ENCODE results near the gene GLB1L. TPM values are rescaled to one million over a fixed set of nuclear protein-coding genes. Genes with fewer than 3 reads are reported as not detected.

Gene GLB1L
- total RNA-seq, 1 donor from 2014 or later: 11.6 TPM

GRCh38 chr2:219286436-219287115 is 41.3 kb upstream of the GLB1L start:
- Mint-ChIP-seq H3K4me3 (no peak overlapping the region), H3K4me1 (peaks cover 6% of the 10 kb centered on the region), H3K36me3 (peaks cover 10% of the 10 kb centered on the region), H3K9me3 (no peaks in the 10 kb centered on the region), H3K27me3 (ENCODE audit: low read depth) (peaks cover 1% of the 10 kb centered on the region), H3K27ac (no peak overlapping the region)
- TF ChIP-seq, protein P1, sequence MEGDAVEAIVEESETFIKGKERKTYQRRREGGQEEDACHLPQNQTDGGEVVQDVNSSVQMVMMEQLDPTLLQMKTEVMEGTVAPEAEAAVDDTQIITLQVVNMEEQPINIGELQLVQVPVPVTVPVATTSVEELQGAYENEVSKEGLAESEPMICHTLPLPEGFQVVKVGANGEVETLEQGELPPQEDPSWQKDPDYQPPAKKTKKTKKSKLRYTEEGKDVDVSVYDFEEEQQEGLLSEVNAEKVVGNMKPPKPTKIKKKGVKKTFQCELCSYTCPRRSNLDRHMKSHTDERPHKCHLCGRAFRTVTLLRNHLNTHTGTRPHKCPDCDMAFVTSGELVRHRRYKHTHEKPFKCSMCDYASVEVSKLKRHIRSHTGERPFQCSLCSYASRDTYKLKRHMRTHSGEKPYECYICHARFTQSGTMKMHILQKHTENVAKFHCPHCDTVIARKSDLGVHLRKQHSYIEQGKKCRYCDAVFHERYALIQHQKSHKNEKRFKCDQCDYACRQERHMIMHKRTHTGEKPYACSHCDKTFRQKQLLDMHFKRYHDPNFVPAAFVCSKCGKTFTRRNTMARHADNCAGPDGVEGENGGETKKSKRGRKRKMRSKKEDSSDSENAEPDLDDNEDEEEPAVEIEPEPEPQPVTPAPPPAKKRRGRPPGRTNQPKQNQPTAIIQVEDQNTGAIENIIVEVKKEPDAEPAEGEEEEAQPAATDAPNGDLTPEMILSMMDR (IDR thresholded peaks at IDR 0.05; ENCODE audit: unreplicated experiment): no peak
- DNase-seq (ENCODE audit: low spot score in 2 of 2, unreplicated experiment in 2 of 2): no peak

DNA sequence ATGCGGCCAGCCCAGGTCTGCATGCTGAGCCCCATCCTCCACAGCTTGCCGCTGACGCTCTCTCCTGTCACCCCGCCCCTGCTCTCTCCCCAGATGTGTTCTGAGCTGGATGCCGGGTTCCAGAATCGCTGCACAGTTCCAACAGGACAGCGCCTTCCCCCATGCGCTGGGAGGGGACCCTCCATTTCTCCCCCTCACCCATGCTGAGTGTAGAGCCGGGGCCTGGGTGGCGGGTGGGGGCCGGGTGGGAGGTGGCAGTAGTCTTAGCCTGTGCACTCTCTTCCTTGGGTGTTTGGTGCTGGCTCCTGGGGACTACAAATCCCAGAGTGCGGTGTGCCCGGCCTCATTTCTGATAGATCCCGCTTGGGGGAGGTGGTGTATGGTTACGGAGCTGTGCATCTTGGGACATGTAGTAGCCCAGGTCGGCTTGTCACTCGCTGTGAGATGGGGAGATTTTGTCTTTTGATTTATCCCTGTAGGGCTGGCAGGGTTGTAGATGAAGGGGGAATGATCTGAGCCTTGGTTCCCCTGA is 40.7 kb upstream of the GLB1L start:
- Mint-ChIP-seq H3K27ac (no peak overlapping the region), H3K4me3 (no peak overlapping the region), H3K36me3 (peaks cover 10% of the 10 kb centered on the region), H3K9me3 (no peaks in the 10 kb centered on the region), H3K27me3 (ENCODE audit: low read depth) (peaks cover under 1% of the 10 kb centered on the region), H3K4me1 (peaks cover 6% of the 10 kb centered on the region)
- no peak for DNase-seq (ENCODE audit: low spot score in 2 of 2, unreplicated experiment in 2 of 2)
- TF ChIP-seq, protein P1 (IDR thresholded peaks at IDR 0.05; ENCODE audit: unreplicated experiment): no peak

GRCh38 chr2:219285373-219285735 is 40.1 kb upstream of the GLB1L start:
- Mint-ChIP-seq H3K9me3 (no peaks in the 10 kb centered on the region), H3K27me3 (ENCODE audit: low read depth) (no peaks in the 10 kb centered on the region), H3K36me3 (peaks cover 10% of the 10 kb centered on the region), H3K4me1 (peaks cover 6% of the 10 kb centered on the region), H3K27ac (no peak overlapping the region), H3K4me3 (no peak overlapping the region)
- TF ChIP-seq, protein P1 (IDR thresholded peaks at IDR 0.05; ENCODE audit: unreplicated experiment): no peak
- DNase-seq (ENCODE audit: low spot score in 2 of 2, unreplicated experiment in 2 of 2): no peak

DNA sequence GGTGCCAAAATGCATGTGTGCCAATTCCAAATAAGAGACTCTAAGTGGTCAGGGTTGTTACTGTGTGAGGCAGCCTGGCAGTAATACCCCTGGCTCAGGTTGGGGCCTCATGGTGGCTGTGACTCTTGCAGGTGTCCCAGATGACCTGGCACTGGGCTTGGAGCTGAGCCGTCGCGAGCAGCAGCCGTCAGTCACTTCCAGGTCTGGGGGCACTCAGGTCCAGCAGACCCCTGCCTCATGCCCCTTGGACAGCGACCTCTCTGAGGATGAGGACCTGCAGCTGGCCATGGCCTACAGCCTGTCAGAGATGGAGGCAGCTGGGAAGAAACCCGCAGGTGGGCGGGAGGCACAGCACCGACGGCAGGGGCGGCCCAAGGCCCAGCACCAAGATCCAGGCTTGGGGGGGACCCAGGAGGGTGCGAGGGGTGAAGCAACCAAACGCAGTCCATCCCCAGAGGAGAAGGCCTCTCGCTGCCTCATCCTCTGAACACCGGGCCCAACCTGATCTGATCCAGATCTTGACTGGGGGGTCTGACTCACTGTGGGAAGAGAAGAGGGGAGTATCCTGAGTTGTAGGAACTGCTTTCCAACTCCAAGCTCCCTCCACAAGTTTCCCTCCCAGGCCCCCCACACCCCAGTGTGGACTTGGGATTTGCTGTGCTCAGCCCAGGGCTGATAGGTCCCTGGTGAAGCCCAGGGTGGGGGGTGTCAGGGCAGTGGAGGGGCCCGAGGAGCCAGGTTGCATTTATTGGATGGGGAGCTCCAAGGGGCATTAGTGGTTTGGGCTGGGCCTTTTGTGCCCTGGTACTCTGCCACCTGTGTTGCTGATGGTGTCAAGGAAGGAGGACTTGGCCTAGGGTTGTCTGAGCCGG is 39.5 kb upstream of the GLB1L start:
- TF ChIP-seq, protein P1 (IDR thresholded peaks at IDR 0.05; ENCODE audit: unreplicated experiment): no peak
- no peaks in the 10 kb centered on the region for H3K27me3 Mint-ChIP-seq (ENCODE audit: low read depth)
- no peak overlapping the region for H3K27ac Mint-ChIP-seq
- no peak overlapping the region for H3K4me3 Mint-ChIP-seq
- peaks cover 10% of the 10 kb centered on the region for H3K36me3 Mint-ChIP-seq
- H3K4me1 Mint-ChIP-seq: peaks cover 13% of the 10 kb centered on the region
- DNase-seq (ENCODE audit: low spot score in 2 of 2, unreplicated experiment in 2 of 2): no peak
- no peaks in the 10 kb centered on the region for H3K9me3 Mint-ChIP-seq

DNA sequence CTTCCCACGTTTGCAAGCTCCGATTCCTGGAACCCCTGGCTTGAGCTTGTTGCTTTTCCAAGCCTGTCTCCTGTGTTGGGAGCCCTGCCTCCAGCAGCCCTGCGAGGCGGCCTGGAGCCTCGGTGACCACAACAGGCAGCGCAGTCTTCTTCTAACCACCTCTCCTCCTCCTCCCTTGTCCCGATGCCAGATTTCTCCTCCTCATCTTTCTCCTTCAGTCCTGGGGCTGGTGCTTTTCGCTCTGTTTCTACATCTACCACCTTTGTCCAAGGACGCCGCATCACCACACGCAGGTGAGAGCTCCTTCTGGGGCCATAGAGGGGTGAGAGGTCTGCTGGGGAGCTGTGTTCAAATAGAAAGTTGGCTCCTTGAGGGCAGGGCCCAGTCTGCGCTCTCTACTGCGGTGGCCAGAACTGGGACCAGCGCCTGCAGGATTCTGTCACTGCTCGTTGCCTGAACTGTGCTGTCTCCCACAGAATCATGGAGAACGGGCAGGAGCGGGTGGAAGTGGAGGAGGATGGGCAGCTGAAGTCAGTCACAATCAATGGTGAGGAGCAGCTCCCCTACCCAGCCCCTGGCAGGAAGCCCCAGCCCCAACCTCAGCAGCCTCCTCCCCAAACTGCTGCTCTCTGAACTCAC is 37.8 kb upstream of the GLB1L start:
- Mint-ChIP-seq H3K27ac (no peak overlapping the region), H3K4me1 (peaks cover 25% of the 10 kb centered on the region), H3K27me3 (ENCODE audit: low read depth) (no peaks in the 10 kb centered on the region), H3K9me3 (no peaks in the 10 kb centered on the region), H3K36me3 (peaks cover 10% of the 10 kb centered on the region), H3K4me3 (no peak overlapping the region)
- no peak for DNase-seq (ENCODE audit: low spot score in 2 of 2, unreplicated experiment in 2 of 2)
- TF ChIP-seq, protein P1 (IDR thresholded peaks at IDR 0.05; ENCODE audit: unreplicated experiment): no peak
